ENCODE results near the gene VAV2. TPM values are rescaled to one million over a fixed set of nuclear protein-coding genes. Genes with fewer than 3 reads are reported as not detected.

VAV2 gene
- total and polyA plus RNA-seq, 2 of the 4 experiments (the other 2 are of a cell fraction): 10.8 to 13.4 TPM

- peaks cover under 1% of the 10 kb centered on the region; the same call in 1 of the 2 replicates for H3K27me3 ChIP-seq (ENCODE audit: control insufficient read depth, insufficient read depth, low read length)
- H3K4me3 ChIP-seq (ENCODE audit: insufficient read depth, low read depth, low read length): no peak overlapping the region
- H2BK5ac ChIP-seq (ENCODE audit: low read depth, low read length, poor library complexity, severe bottlenecking): no peak overlapping the region
- no peak overlapping the region for H3K9ac ChIP-seq (ENCODE audit: low read depth, low read length)
- H4K91ac ChIP-seq (ENCODE audit: insufficient read depth, low read depth, low read length): no peak overlapping the region
- WGBS, 2 experiments (ENCODE audit: extremely low coverage in 2 of 2, insufficient read length in 1 of 2): 33% methylated on average over 1 of the region's 4 CpGs; no CpG with 5 or more reads in 1 of the 2 experiments
- no peaks in the 10 kb centered on the region for H3K9me1 ChIP-seq (ENCODE audit: insufficient read depth, low read length)
- no TSS peak for BruUV-seq (replicated peaks)
- no peak overlapping the region for H2BK120ac ChIP-seq (ENCODE audit: low read depth, low read length)
- intact Hi-C loops (cut with micrococcal nuclease): no loop called here
- no peak overlapping the region for H4K8ac ChIP-seq (ENCODE audit: low read depth in 2 of 2, low read length in 2 of 2)
- no peak overlapping the region for H3K4me2 ChIP-seq (ENCODE audit: low read depth, low read length)
- DNase-seq: no peak
- no peak overlapping the region for H4K5ac ChIP-seq (ENCODE audit: low read depth, low read length)
- no peaks in the 10 kb centered on the region for H4K20me1 ChIP-seq (ENCODE audit: insufficient read depth, low read length)
- in situ Hi-C loops (cut with MboI; ENCODE audit: low sequenced_read_pairs): loop anchor here (10.0 kb wide), 1 partner anchor 199 kb away; the partner anchor contains the start of gene ADAMTSL2
- dilution Hi-C loops (cut with HindIII; ENCODE audit: low sequenced_read_pairs, unreplicated experiment): no loop called here
- POLR2A ChIA-PET (ENCODE audit: unreplicated experiment): no interaction called here
- H3K4ac ChIP-seq (ENCODE audit: low read depth, low read length): no peak overlapping the region
- no peak overlapping the region for H3K23ac ChIP-seq (ENCODE audit: low read depth, low read length)
- ATAC-seq (ENCODE audit: low read depth): no peak
- H2BK20ac ChIP-seq (ENCODE audit: low read depth, low read length): no peak overlapping the region
- H3K14ac ChIP-seq (replicated peaks; ENCODE audit: low read depth, low read length): no peak overlapping the region
- no peak overlapping the region for H2AK9ac ChIP-seq (replicated peaks; ENCODE audit: low read depth, low read length, poor library complexity)
- peaks cover 5% of the 10 kb centered on the region; the same call in 1 of the 2 replicates for H3K4me1 ChIP-seq (ENCODE audit: control insufficient read depth, insufficient read depth, low read length)
- H3K27ac ChIP-seq (ENCODE audit: insufficient read depth, low read length): no peak overlapping the region
- H2AK5ac ChIP-seq (ENCODE audit: low read depth, low read length): no peak overlapping the region
- no peaks in the 10 kb centered on the region for H3K9me3 ChIP-seq (ENCODE audit: control insufficient read depth, insufficient read depth, low read length)
- CTCF ChIA-PET: interaction anchor here (1.3 kb wide), 1 partner anchor 10 kb away, joined by 3 read pairs; no protein-coding TSS in a partner anchor
- no peaks in the 10 kb centered on the region for H3K36me3 ChIP-seq (ENCODE audit: control insufficient read depth, insufficient read depth, low read length)
- no peak overlapping the region for H2BK15ac ChIP-seq (ENCODE audit: low read depth, low read length)
- H3K56ac ChIP-seq (ENCODE audit: extremely low read depth, insufficient read depth, low read length): no peak overlapping the region
- no peaks in the 10 kb centered on the region for H3K79me1 ChIP-seq (ENCODE audit: low read depth in 1 of 2, low read length in 2 of 2)
- no peak for TF ChIP-seq MXI1 (IDR thresholded peaks at IDR 0.05; ENCODE audit: borderline replicate concordance, low read depth, low read length)
- no peak overlapping the region for H3K18ac ChIP-seq (ENCODE audit: low read depth, low read length)
- no peak overlapping the region for H2AFZ ChIP-seq (replicated peaks; ENCODE audit: low read length, poor library complexity)
These were observed 258.7 kb downstream of the VAV2 start for GRCh38 chr9:133733421-133733795.
